NCI-H774 (cell line): ENCODE measurements around the gene TSPAN2.

Source experiments
- DNase-seq: peaks from one replicate; lab custom pipeline; 2025; lab: John Stamatoyannopoulos, UW

Gene TSPAN2

DNA sequence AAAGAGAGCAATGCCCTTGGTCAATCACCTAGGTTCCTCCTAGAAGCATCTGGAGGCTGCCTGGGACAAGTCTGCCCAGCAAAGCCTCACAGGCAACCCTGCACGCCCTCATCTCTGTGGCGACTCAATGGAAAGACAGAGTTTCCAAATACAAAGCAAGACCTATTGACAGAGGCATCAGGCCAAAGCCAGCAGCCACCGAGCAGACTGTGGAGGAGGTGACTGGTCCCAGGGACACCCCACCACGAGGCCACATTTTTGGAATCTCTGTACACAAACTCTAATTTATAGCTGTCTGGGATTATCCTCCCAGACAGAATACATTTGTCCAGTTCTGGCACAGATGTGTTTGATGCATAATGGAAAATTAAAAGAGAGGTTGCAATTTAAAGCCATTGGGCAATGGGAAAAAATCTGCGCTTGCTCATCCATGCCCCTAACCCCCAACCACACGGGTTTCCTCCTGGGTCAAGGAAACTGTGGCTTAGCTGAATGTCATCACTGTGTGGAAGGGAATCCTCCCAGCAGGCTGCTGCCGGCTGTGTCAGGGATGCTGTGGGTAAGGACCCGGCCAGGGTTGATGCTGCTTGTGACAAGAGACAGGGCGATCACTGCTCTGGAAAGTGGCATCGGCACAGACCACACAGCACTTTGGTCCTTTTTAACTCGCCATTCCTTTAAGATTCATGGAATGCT lies 14.3 kb downstream of the TSPAN2 start:
- no peak for DNase-seq

DNA sequence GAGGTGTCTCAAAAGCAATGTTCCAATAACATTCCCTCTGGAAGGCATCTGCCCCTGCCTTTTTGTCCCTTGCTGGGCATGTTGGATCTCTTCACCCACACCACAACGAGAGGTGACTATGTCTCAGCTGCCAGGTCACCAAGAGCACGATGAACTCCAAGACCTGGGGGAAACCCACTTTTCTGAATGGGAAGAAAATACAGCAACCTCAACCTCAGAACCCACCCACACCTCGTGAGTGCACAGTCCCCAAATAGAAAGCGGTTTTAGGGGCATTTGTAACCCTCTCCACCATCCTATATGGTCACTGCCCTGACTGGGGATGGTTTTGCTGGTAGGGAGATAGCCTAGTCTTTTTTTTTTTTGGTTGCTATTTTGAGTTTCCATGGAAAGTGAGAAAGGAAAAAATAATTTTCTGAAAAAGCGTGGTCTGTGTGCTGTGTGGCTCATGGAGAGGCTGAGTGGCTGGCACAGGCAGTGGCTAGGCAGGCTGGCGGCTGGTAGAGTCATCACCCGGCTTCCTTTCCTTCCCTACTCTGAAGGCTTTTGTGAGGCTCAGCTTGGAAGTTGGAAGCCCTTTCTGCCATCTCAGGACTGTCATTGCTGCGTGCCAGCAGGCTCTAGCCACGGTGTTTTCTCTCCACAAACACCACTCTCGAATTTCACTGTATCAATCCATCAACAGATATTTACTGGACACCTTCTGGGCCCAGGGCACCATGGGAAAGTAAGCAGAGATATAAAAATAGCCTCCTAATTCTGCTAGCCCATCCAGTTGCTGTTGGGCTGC lies 15.8 kb downstream of the TSPAN2 start:
- DNase-seq, result no peak

DNA sequence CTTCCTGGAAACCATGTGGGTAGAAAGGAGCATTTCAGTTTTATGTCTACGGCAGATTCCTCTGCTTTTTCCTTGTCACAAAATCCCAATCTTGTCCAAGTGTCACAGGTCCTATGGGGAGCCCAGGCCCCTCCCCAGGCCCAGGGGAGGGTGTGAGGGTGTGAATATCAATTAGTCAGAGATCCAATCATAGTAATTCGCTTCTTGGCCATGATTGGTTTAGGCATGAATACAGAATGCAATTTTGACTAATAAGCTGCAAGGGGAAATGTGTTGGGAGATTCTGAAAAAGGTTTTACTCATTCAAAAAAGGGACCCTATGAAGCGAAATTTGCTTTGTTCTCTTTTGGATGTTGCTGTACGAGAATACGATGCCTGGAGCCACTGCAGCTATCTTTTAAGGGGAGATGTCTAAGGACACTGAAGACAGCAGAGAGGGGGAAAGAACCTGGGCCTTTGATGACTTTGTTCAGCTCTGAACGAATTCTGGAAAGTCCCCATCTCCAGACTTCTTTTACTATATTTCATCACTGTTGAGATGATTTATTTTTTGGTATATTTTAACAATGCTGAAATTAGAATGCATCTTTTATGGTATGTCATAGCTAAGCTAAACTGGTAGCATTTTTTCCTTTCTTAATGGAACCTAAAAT lies 18.2 kb downstream of the TSPAN2 start:
- DNase-seq, result no peak

DNA sequence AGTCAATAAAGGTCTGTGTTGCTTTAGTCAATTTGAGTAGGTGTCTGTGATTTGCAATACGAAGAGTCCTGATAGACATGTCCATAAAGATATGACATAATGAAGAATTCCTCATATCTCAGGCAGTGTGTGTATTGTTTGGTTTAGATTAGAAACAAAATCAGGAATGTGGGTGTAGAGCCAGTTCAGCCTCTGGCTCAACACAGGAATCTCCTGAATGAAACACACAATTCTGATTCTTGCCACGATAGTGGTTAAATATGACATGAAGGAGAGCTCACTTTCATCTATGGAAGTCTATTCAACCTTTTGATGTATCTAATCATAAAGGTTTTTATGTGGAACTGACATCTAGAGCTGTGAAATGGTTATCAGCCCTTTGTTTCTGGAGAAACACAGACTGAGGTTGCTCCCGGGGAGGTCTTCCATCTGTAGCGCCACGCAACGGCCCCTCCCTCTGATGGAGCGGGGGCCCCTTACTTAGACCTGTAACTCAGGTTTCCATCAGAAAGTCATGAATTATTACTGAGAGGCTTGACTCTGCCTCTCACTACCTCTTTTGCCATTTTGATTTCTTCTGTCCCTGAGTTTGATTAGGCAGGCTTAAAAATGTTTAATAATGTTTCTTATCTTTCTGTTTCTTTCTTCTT lies 19.5 kb downstream of the TSPAN2 start:
- DNase-seq, result no peak

DNA sequence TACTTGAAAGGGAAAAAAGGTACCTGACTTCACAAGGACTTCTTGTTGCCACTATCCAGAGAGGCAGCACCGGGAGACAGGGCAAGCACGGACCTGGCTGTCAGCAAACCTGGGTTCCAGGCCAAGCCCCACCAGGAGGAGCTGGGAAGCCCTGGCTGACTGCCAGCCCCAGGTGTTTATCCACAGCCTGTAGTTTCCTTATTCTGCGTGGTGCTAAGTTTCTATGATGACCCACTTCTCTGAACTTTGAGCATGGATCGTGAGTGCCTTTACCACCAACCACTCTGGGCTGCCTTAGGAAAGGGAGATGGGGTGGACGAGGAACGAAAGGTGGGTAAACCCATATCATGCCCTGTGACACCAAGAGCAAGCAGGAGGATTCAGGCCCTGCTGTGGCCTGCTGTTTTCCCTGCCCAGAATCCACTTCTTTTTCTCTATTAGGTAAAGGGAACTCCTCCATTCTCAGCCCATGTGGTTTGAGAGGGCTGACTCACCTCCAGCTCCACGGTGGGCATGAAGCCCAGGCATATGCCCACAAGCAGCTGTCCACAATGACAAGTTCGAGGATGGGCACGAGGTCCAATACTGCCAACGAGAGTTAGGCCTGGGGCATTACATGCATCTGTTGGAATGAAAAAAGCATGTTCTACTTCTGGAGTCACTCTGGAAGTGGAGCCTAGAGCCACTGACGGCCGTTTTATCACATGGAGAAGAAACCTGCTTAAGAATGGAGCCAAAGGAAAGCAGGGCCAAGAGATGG lies 20.3 kb downstream of the TSPAN2 start:
- no peak for DNase-seq

DNA sequence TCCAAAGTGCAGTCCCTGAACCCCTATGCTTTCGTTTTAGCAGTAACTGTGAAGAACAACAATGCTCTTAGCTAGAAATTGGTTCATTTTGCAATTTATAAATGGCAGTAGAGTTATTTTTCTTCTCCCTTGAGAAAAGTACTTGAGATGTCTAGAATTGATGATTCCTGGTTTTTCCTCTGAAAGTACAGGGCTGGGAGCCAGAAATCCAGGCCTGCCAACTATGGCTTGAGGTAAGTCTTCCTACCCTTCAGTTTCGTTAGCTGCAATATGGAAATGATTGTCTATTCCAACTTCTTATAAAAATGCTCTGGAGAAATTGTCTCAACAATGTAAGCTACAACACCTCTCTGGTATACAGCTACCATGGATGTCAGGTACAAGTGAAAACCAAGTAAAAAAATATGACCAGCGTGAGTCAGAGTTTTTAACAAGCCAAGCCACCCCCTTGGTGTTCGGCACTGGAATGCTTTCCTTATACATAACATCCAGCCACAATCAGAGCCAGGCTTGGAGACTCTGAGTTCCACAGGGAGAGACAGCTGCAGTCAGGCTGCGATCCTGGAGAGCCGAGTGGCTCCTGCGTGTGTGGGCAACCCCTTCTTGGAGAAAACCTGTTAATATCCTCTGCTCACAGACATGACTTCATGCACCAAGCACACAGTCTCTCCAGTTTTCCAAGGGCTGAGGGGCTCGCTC lies 22.0 kb downstream of the TSPAN2 start:
- no peak for DNase-seq

DNA sequence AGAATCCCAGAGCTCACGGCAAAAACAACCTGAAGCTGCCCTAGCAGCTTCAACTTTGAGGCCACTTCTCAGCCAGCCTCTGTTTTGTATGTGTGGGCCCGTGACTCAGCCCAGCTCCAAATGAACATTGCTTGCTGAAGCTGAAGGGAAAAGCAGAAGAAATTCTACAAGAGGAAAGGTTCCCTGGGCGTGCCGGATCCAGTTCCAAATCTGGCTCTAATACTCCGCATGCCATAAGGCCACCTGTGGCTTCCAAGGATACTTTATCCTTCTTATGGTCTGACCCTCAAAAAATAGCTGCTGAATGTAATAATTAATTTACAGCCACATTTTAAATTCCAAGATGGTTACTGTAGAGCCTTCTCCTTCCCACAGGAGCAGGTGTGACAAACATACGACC lies 24.3 kb downstream of the TSPAN2 start:
- no peak for DNase-seq

DNA sequence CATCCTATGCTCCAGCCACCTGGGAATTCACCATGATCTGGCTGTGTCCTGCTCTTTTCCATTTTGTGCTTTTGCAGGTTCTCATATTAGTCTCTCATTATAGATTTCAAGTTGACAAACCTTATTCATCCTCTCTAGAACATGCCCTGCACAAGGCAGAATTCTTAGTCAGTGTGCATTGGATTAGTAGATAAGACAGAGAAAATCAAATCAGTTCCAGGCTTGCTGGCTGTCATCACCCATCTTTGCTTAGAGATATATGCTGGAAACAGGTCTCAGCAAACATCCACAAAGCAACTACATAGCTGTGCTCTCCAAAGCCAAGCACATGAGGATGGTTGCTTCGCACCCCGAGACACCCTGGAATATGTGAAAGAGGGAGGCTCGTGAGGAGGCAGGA lies 24.8 kb downstream of the TSPAN2 start:
- no peak for DNase-seq

DNA sequence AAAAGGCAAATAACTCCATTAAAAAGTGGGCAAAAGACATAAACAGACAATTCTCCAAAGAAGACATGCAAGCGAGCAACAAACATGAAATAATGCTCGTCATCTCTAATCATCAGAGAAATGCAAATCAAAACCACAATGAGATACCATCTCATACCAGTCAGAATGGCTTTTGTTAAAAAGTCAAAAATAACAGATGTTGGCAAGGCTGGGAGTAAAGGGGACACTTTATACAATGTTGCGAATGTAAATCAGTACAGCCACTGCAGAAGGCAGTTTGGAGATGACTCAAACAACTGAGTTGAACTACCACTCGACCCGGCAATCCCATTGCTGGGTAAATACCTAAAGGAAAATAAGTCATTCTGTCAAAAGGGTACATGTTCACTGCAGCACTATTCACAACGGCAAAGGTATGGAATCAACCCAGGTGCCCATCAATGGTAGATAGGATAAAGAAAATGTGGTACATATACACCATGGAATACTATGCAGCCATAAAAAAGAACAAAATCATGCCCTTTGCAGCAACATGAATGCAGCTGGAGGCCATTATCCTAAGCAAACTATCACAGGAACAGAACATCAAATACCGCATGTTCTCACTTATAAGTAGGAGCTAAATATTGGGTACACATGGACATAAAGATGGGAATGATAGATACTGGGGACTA lies 25.9 kb downstream of the TSPAN2 start:
- DNase-seq, result no peak

DNA sequence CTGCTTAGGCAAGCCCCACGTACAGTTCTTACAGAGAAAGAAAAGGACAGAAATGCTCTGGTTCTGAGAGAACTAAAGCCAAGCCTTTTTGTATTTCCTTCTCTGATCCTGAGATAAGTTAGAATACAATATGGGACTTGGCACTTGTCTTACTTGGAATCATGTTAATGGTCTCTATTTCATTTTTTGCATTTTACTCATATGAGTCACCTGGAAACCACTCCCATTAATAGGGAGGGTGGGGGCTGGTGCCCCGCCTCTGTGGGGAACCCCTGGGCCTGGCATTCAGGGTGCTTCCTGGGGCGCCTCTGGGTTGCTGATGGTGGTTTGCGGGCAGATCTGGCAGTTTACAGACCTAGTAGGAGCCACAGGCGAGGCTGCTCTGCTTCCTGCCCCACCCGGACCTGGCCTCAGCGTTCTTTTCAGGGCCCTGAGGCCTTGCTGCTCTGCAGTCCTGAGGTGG lies 26.7 kb downstream of the TSPAN2 start:
- no peak for DNase-seq

DNA sequence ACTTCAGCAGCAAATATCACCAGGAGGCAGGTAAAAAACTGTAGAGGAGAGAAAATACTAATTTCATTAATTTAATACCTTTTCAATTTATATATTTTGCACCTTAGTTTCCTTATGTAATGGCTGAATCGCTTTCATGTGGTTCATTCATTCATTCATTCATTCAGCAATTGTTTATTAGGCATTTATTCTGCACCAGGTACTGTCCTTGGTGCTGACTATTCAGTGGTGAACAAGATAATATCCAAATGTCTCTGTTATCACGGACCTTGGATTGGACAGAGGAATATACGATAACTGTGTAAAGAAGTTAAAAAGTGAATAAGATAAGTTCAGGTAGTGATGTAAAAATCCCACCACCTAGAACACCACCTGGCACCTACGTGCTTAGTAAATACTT lies 28.8 kb downstream of the TSPAN2 start:
- no peak for DNase-seq

DNA sequence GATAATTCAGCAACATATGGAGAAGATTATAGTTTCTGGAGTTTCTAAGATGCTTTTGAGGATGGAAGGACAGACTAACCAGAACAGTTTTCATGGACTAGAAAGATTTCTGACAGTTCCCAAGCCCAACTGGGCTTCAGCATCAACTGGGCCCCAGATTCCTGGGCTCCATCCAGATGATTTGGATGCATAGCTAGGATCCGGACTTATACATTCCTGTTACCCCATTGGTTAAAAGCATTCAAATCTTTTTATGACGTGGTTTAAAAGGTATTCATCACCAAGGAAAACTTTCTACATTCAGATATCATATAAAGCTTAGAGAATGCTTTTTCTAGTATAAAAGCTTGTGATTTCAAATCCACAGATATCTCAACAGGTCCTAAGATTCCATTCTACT lies 30.0 kb downstream of the TSPAN2 start:
- DNase-seq, result no peak

DNA sequence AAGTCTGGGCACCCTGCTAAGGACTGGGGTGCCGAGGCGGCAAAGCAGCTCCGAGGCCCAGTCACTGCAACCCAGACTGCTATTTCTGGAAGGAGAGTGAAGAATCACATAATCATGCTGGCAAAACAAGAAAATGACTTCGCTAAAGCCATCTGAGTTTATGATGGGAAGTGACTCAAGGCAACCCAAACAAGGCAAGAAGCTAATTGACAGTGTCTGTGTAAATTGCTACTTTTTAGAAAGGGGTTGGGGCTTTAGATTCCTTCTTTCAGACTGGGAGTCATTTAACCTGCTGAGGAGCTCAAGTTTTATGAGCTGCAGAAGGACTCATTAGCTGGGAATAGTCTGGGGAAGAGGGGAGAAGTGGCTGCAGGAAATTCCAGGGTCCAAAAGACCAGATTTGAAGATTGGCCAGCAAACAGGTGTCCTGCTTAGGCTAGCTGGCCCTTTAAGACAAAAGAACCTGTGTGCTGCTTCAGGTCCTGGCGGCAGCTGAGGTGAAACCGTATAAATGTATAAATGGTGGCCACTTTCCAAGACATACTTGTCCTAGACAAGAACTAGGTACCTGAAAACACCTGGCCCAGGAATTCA lies 31.5 kb downstream of the TSPAN2 start:
- DNase-seq, result no peak

DNA sequence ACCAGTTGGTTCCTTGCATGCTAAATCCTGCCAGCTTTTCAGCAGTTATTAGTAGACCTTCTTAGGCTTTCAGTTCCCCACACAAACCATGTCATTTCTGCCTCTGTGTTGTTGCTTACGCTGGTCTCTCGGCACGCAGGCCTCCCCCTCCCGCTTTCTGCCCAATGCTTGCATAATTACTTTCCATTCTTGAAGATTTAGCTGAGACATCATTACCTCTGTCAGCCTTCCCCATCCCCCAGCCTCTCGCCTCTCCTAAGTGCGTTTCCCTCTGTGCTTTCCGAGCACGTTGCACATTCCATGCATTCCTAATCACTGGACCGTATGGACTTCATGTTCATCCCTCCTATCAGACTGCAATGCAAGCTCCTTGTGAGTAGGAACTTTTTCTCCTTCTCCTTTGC lies 32.9 kb downstream of the TSPAN2 start:
- DNase-seq, result no peak

DNA sequence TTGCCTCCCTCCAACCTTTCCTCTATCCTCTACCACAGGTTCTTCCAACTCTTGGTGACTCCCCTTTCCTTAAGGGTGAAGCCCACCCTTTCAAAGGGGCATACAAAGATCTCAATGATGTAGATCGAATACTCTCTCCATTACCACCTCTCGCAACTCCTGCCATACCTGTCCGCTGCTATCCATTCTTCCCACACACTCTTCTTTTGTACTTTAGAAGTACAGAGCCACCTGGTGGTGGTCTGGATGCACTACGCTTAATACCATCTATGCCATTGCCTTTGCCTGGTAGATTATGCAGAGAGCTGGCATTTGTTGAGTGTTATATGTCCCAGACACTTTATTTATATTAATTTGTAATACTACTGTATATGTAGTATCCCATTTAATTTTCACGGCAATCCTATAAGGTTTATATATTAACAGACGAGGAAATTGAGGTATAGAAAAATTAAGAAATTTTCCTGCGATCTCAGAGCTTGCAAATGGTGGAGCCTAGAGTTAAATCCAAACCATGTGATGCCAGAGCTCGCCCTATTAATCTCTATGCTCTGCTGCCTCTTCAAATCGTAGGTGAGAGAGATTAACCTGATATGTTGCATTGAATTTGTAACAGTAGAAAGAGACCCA lies 36.7 kb downstream of the TSPAN2 start:
- DNase-seq, result peak; percentile 60

DNA sequence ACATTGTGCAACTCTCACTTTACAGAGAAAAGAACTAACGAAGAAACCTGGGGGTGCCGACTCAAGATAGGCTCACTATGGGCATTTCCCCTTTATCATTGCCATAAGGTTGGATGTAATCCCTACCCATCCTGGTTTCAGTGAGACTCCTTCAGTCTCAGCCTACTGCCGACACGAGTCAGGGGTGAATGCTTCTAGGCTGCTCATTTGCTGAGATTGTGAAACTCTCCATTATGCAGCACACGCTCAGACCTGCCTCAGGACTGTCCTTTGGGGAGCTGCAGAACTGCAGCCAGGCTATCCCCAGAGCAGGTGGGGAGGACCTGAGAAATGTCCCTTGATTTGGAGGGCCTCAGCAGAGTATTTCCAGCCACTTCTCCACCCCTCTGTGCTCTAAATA lies 37.5 kb downstream of the TSPAN2 start:
- DNase-seq, result no peak

DNA sequence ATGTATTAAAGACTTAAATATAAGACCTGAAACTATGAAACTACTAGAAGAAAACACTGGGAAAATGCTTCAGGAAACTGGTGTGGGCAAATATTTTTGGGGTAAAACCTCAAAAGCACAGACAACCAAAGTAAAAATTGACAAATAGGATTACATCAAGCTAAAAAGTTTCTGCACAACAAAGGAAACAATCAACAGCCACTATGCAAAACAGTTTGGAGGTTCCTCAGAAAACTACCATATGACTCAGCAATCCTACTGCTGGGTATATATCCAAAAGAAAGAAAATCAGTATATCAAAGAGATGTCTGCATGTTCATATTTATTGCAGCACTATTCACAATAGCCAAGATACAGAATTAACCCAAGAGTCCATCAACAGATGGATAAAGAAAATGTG lies 42.6 kb downstream of the TSPAN2 start:
- DNase-seq, result no peak

DNA sequence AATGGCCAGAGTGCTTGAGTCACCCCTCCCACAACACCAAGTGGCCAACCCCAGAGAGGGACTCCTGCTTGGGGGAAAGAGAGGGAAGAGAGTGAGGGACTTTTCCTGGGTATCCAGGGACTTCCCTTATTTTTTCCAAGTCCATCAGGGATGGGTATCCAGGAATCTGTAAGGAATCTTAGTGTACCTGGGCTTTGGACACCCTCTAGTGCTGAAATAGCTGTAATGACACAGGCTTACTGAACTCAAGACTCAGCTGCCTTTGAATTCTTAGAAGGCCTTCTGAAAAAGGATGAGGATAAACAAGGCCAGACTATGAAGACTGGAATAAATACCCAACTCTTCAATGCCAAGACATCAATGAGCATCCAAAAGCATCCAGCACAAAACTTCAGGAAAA lies 47.6 kb downstream of the TSPAN2 start:
- no peak for DNase-seq

DNA sequence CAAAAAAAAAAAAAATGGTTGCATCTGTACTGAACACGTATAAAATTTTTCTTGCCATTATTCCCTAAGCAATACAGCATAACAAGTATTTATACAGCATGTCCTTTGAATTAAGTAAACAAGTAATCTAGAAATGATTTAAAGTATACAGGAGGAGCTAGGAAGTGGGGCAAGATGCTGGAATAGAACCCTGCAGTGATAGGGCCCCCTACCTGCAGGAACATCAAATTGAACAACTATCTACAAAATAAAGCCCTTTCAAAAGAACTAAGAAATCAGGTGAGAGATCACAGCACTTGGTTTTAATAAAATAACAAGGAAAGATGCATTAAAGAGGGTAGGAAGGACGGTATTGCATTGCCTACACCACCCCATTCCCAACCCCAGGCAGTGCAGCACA lies 48.8 kb downstream of the TSPAN2 start:
- no peak for DNase-seq
